GM19463 (cell line): Measurements from ENCODE around the gene C11orf54.
"Not testable (repeated sequence)": the region's sequence is repeated elsewhere in the genome, so short reads cannot be mapped to it uniquely, and the experiment has no call there.

Source experiments
- ATAC-seq: cut with Tn5 transposase; IDR thresholded peaks from one replicate; pipeline ENCODE4 v1.9.1; 2021; ENCODE audit warnings: mild to moderate bottlenecking, moderate library complexity; ENCODE audit not compliant: unreplicated experiment

Gene C11orf54

GRCh38 chr11:93761910-93762309 is 20.4 kb downstream of the C11orf54 start:
- no peak for ATAC-seq

GRCh38 chr11:93765551-93765950 is 24.1 kb downstream of the C11orf54 start:
- ATAC-seq: no peak

- ATAC-seq: no peak
Observed at GRCh38 chr11:93766504-93766903, 25.0 kb downstream of the C11orf54 start.

- no peak for ATAC-seq
Observed at GRCh38 chr11:93767018-93767417, 25.5 kb downstream of the C11orf54 start.

GRCh38 chr11:93770160-93770559 is 28.7 kb downstream of the C11orf54 start:
- ATAC-seq: no peak

- no peak for ATAC-seq
Observed at GRCh38 chr11:93772123-93772522, 30.7 kb downstream of the C11orf54 start.

GRCh38 chr11:93773045-93773477 is 31.6 kb downstream of the C11orf54 start:
- ATAC-seq: no peak

GRCh38 chr11:93773601-93774200 is 32.2 kb downstream of the C11orf54 start:
- ATAC-seq: no peak

GRCh38 chr11:93774560-93774959 is 33.1 kb downstream of the C11orf54 start:
- not testable (repeated sequence) for ATAC-seq

GRCh38 chr11:93775289-93775688 is 33.8 kb downstream of the C11orf54 start:
- no peak for ATAC-seq

GRCh38 chr11:93783362-93783761 is 41.9 kb downstream of the C11orf54 start:
- ATAC-seq: no peak

- ATAC-seq: peak; percentile 46
Observed at GRCh38 chr11:93783765-93784144, 42.3 kb downstream of the C11orf54 start.

GRCh38 chr11:93784145-93784934 is 42.9 kb downstream of the C11orf54 start, which contains the start of gene MED17:
Gene MED17 (plus strand): TSS chr11:93784282. CDS start chr11:93784514, 232 bp downstream.
- ATAC-seq: peak; percentile 94

GRCh38 chr11:93784935-93785360 is 43.5 kb downstream of the C11orf54 start:
- peak; percentile 21 for ATAC-seq

GRCh38 chr11:93791493-93791892 is 50.0 kb downstream of the C11orf54 start:
- ATAC-seq: no peak

GRCh38 chr11:93796441-93797231 is 55.2 kb downstream of the C11orf54 start:
- ATAC-seq: no peak

GRCh38 chr11:93801366-93801765 is 59.9 kb downstream of the C11orf54 start:
- ATAC-seq: no peak

GRCh38 chr11:93804879-93805278 is 63.4 kb downstream of the C11orf54 start:
- ATAC-seq: no peak

- no peak for ATAC-seq
Observed at GRCh38 chr11:93807980-93808379, 66.5 kb downstream of the C11orf54 start.

GRCh38 chr11:93813974-93814373 is 72.5 kb downstream of the C11orf54 start:
- no peak for ATAC-seq
